SK-N-SH (cell line): ENCODE data around the gene B3GALT5. TPM values are rescaled to one million over a fixed set of nuclear protein-coding genes. Genes with fewer than 3 reads are reported as not detected.

Experiments
- CTCF ChIA-PET: fragments of 300-600, 350-600 bp; formaldehyde crosslinking; extraction: SDS; loops from one replicate; lab custom pipeline; 2021; lab: Yijun Ruan, JAX
- POLR2A ChIA-PET: fragments of 350-600 bp; sonication (Branson Sonifier 250); formaldehyde crosslinking; extraction: SDS; loops from one replicate; lab custom pipeline; 2020; ENCODE audit warnings: antibody characterized with exemption, inconsistent platforms; lab: Yijun Ruan, JAX
- DNase-seq: peaks from one replicate; pipeline ENCODE4 v3.0.0; 2012
- H2AFZ ChIP-seq: fragments of 200-600 bp; sonication (generic); 2 replicates; pipeline ENCODE4 v1.8.1; 2016; ENCODE audit warnings: antibody characterized with exemption, mild to moderate bottlenecking, low read depth
- H3F3A ChIP-seq: fragments of 200-600 bp; sonication (generic); replicated peaks from 2 replicates; pipeline ENCODE3; 2016; ENCODE audit warnings: antibody characterized with exemption, mild to moderate bottlenecking; ENCODE audit not compliant: insufficient read depth
- H3K27ac ChIP-seq, 2 experiments: fragments of 200-500 bp in 1 of 2; fragments of 200-600 bp in 1 of 2; sonication (Bioruptor generic) in 1 of 2; sonication (generic), shearing (Covaris generic) in 1 of 2; 2 replicates each; pipeline versions ENCODE4 v1.5.1 to v1.6.1; 2014 to 2016; ENCODE audit warnings: low read depth in 2 of 2, inconsistent platforms in 1 of 2, low read length in 1 of 2, mild to moderate bottlenecking in 1 of 2, mixed read lengths in 1 of 2
- H3K27me3 ChIP-seq: fragments of 200-600 bp; sonication (generic), shearing (Covaris generic); 2 replicates; pipeline ENCODE4 v1.6.1; 2016; ENCODE audit warnings: mixed run types; ENCODE audit not compliant: insufficient read depth
- H3K36me3 ChIP-seq, 2 experiments: fragments of 200-500 bp in 1 of 2; fragments of 200-600 bp in 1 of 2; sonication (Bioruptor generic) in 1 of 2; sonication (generic) in 1 of 2; replicated peaks in 1 of 2; 2 replicates each; pipeline versions ENCODE3 to v1.5.1; 2014 to 2016; ENCODE audit warnings: low read length in 1 of 2, mild to moderate bottlenecking in 1 of 2; ENCODE audit not compliant: insufficient read depth in 2 of 2, control insufficient read depth in 1 of 2
- H3K4me1 ChIP-seq, 2 experiments: fragments of 200-500 bp in 1 of 2; fragments of 200-600 bp in 1 of 2; sonication (Bioruptor generic) in 1 of 2; sonication (generic), shearing (Covaris generic) in 1 of 2; 2 replicates each; pipeline versions ENCODE4 v1.5.1 to v1.6.1; 2014 to 2016; ENCODE audit warnings: low read depth in 1 of 2, low read length in 1 of 2, mixed run types in 1 of 2; ENCODE audit not compliant: insufficient read depth in 2 of 2, control insufficient read depth in 1 of 2
- H3K4me2 ChIP-seq: fragments of 200-600 bp; sonication (generic), shearing (Covaris generic); 2 replicates; pipeline ENCODE4 v1.6.1; 2017; ENCODE audit warnings: mixed run types
- H3K4me3 ChIP-seq, 2 experiments: fragments of 200-500 bp in 1 of 2; fragments of 200-600 bp in 1 of 2; sonication (Bioruptor generic) in 1 of 2; sonication (generic), shearing (Covaris generic) in 1 of 2; 2 replicates each; pipeline versions ENCODE4 v1.5.1 to v1.8.1; 2014 to 2016; ENCODE audit warnings: low read depth in 2 of 2, inconsistent platforms in 1 of 2, low read length in 1 of 2, mild to moderate bottlenecking in 1 of 2, mixed read lengths in 1 of 2, moderate library complexity in 1 of 2
- H3K79me2 ChIP-seq: fragments of 200-600 bp; sonication (generic); 2 replicates; pipeline ENCODE4 v1.8.1; 2017; ENCODE audit warnings: mild to moderate bottlenecking; ENCODE audit not compliant: insufficient read depth
- H3K9ac ChIP-seq: fragments of 200-600 bp; sonication (generic); 2 replicates; pipeline ENCODE4 v1.6.1; 2017; ENCODE audit warnings: mixed run types
- H3K9me2 ChIP-seq: fragments of 200-600 bp; sonication (generic); 2 replicates; pipeline ENCODE4 v1.6.1; 2017; ENCODE audit warnings: mixed run types
- H3K9me3 ChIP-seq: fragments of 200-600 bp; sonication (generic); 2 replicates; pipeline ENCODE4 v1.6.1; 2017; ENCODE audit warnings: mixed run types, mild to moderate bottlenecking, moderate library complexity
- H4K20me1 ChIP-seq: fragments of 200-600 bp; sonication (generic); 2 replicates; pipeline ENCODE4 v1.6.1; 2017; ENCODE audit warnings: mild to moderate bottlenecking, mixed run types; ENCODE audit not compliant: insufficient read depth
- FOXM1 ChIP-seq: IDR thresholded peaks from 2 replicates; pipeline ENCODE4 v1.4.0; 2012; ENCODE audit warnings: low read depth, mild to moderate bottlenecking
- GABPA ChIP-seq: IDR thresholded peaks from 2 replicates; pipeline ENCODE4 v1.4.0; 2012; ENCODE audit warnings: low read depth, mild to moderate bottlenecking
- MAX ChIP-seq: IDR thresholded peaks from 2 replicates; pipeline ENCODE4 v1.4.0; 2012; ENCODE audit warnings: low read depth
- POLR2AphosphoS5 ChIP-seq: IDR thresholded peaks from 2 replicates; pipeline ENCODE4 v1.6.1; 2012; ENCODE audit warnings: low read depth, low read length
- RCOR1 ChIP-seq: fragments of 150-350 bp; IDR thresholded peaks from 2 replicates; pipeline ENCODE4 v1.6.1; 2017; ENCODE audit warnings: antibody characterized with exemption, low read length
- SIN3A ChIP-seq: IDR thresholded peaks from 2 replicates; pipeline ENCODE4 v1.6.1; 2012; ENCODE audit warnings: low read depth, mild to moderate bottlenecking, low read length, moderate library complexity, borderline replicate concordance
- TCF12 ChIP-seq: IDR thresholded peaks from 2 replicates; pipeline ENCODE4 v1.4.0; 2012
- USF2 ChIP-seq: fragments of 150-350 bp; IDR thresholded peaks from 2 replicates; pipeline ENCODE4 v1.6.1; 2017; ENCODE audit warnings: antibody characterized with exemption, low read length, low read depth, borderline replicate concordance
- YY1 ChIP-seq: IDR thresholded peaks from 2 replicates; pipeline ENCODE4 v1.4.0; 2012; ENCODE audit warnings: low read depth, mild to moderate bottlenecking
- WGBS: methylation state at CpG from one replicate; pipeline ENCODE4 v1.1.6; 2017; ENCODE audit warnings: low lambda C conversion rate; 5-methylcytosine and 5-hydroxymethylcytosine counted together
- polyA plus RNA-seq, 3 experiments: library from polyadenylated mRNA; depleted of rRNA; stranded (reverse); fragments of >200 nt; gene quantifications; 2 replicates each; pipeline ENCODE4 v1.2.3, GENCODE V29; 2012
- TF ChIP-seq, protein P1 (sequence below): IDR thresholded peaks from 2 replicates; pipeline ENCODE4 v1.4.0; 2012; ENCODE audit warnings: low read depth, borderline replicate concordance

B3GALT5 gene
- polyA plus RNA-seq, 1 of the 3 experiments (the other 2 are of a cell fraction) = 0.35 TPM

GRCh38 chr21:39564200-39564599 is 48.5 kb upstream of the B3GALT5 start:
- Histone ChIP-seq H3K27ac (peak overlapping the region in 1 of 2 experiments; percentile 43; a peak in 2 of 4 replicates), H3K36me3 (no peaks in the 10 kb centered on the region), H3K4me3 (no peak overlapping the region), H3K79me2 (no peaks in the 10 kb centered on the region), H3K9ac (no peak overlapping the region), H3K4me2 (no peak overlapping the region), H3K9me3 (no peaks in the 10 kb centered on the region), H2AFZ (no peak overlapping the region), H3K9me2 (no peaks in the 10 kb centered on the region), H3K4me1 (peaks cover 0 to 22% of the 10 kb centered on the region in 2 experiments; a peak in 2 of 4 replicates), H3K27me3 (no peaks in the 10 kb centered on the region), H4K20me1 (no peaks in the 10 kb centered on the region), H3F3A (no peaks in the 10 kb centered on the region)
- no peak for TF ChIP-seq GABPA
- no peak for TF ChIP-seq YY1
- no peak for TF ChIP-seq RCOR1
- TF ChIP-seq FOXM1 = no peak
- TF ChIP-seq POLR2AphosphoS5 = no peak
- TF ChIP-seq, protein P1, sequence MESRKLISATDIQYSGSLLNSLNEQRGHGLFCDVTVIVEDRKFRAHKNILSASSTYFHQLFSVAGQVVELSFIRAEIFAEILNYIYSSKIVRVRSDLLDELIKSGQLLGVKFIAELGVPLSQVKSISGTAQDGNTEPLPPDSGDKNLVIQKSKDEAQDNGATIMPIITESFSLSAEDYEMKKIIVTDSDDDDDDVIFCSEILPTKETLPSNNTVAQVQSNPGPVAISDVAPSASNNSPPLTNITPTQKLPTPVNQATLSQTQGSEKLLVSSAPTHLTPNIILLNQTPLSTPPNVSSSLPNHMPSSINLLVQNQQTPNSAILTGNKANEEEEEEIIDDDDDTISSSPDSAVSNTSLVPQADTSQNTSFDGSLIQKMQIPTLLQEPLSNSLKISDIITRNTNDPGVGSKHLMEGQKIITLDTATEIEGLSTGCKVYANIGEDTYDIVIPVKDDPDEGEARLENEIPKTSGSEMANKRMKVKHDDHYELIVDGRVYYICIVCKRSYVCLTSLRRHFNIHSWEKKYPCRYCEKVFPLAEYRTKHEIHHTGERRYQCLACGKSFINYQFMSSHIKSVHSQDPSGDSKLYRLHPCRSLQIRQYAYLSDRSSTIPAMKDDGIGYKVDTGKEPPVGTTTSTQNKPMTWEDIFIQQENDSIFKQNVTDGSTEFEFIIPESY = no peak
- TF ChIP-seq TCF12 = no peak
- TF ChIP-seq SIN3A = no peak
- no peak for TF ChIP-seq MAX
- ChIA-PET CTCF (interaction anchor here (0.7 to 1.7 kb wide), 6 partner anchors 31 to 151 kb away, joined by 3 to 4 read pairs (median 3); no protein-coding TSS in a partner anchor), POLR2A (no interaction called here)
- WGBS = 27% methylated on average over 3 of the region's 3 CpGs
- peak; percentile 56 for DNase-seq

DNA sequence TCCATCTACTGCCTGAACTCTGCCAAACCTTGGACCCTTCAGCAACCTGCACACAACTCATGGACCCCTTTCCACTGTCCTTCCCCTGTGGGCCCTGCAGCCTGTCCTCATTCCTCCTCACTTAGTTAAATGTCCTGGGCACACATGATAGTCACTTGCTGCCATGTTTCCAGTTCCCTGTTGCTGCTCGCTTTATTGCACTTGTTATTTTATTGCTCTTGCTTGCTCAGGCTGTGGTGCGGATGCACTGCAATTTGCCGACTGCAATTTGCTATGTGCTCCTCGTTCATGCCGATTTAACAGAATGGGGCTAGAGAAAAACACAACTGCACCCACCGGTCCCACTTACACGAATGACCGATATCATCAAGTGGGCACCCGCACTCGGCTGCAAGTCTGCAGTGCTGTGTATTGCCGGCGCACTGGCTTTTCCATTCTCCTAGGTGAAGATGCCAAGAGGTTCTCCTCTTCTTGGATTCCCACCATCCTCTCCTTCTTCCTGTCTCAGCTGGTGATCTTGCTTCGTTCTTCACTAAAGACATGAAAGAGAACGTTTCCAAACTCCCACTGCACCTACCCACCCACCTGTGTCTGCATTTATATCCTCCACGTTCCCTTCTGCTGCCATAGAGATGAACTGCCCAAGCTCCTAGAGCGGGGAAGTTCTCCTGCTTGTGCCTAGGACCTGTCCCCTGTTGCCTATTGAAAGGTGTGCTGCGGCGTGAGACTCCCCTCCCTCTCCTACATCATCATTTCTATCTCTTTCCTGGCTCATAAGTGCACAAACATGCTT is 45.4 kb upstream of the B3GALT5 start:
- Histone ChIP-seq H3K79me2 (no peaks in the 10 kb centered on the region), H3K9me3 (no peaks in the 10 kb centered on the region), H2AFZ (no peak overlapping the region), H3K36me3 (no peaks in the 10 kb centered on the region), H3K9me2 (no peaks in the 10 kb centered on the region), H3K4me1 (peaks cover 0 to 20% of the 10 kb centered on the region in 2 experiments; a peak in 2 of 4 replicates), H3K27ac (no peak overlapping the region), H3F3A (no peaks in the 10 kb centered on the region), H3K9ac (no peak overlapping the region), H3K4me2 (no peak overlapping the region), H3K27me3 (no peaks in the 10 kb centered on the region), H4K20me1 (no peaks in the 10 kb centered on the region), H3K4me3 (no peak overlapping the region)
- 69% methylated on average over 18 of the region's 18 CpGs for WGBS
- ChIA-PET CTCF (no interaction called here), POLR2A (no interaction called here)
- no peak for TF ChIP-seq USF2
- no peak for DNase-seq
